HG03280 (cell line): ENCODE data around the gene RNF187.
"Not testable (repeated sequence)": the region's sequence is repeated elsewhere in the genome, so short reads cannot be mapped to it uniquely, and the experiment has no call there.

Experiments
- ATAC-seq: cut with Tn5 transposase; IDR thresholded peaks from one replicate; pipeline ENCODE4 v1.9.1; 2021; ENCODE audit warnings: mild to moderate bottlenecking, moderate library complexity; ENCODE audit not compliant: unreplicated experiment

RNF187 gene

GRCh38 chr1:228459091-228459993 lies 27.8 kb upstream of the RNF187 start:
- no peak for ATAC-seq

GRCh38 chr1:228460821-228461220 lies 26.4 kb upstream of the RNF187 start:
- ATAC-seq = no peak

GRCh38 chr1:228462560-228462959 lies 24.6 kb upstream of the RNF187 start:
- ATAC-seq = no peak

- ATAC-seq = no peak
Observed at GRCh38 chr1:228463009-228463558, 24.1 kb upstream of the RNF187 start.

GRCh38 chr1:228463559-228464455 lies 23.4 kb upstream of the RNF187 start:
- ATAC-seq = peak; percentile 50

- ATAC-seq = peak; percentile 83
Observed at GRCh38 chr1:228464487-228464983, 22.6 kb upstream of the RNF187 start.

GRCh38 chr1:228465141-228465540 lies 22.0 kb upstream of the RNF187 start:
- no peak for ATAC-seq

- no peak for ATAC-seq
Observed at GRCh38 chr1:228465571-228466146, 21.5 kb upstream of the RNF187 start.

GRCh38 chr1:228468188-228468587 lies 19.0 kb upstream of the RNF187 start:
- not testable (repeated sequence) for ATAC-seq

GRCh38 chr1:228469413-228470162 lies 17.6 kb upstream of the RNF187 start:
- ATAC-seq = no peak

GRCh38 chr1:228471154-228471761 lies 15.9 kb upstream of the RNF187 start:
- no peak for ATAC-seq

GRCh38 chr1:228471762-228472398 lies 15.3 kb upstream of the RNF187 start:
- ATAC-seq = peak; percentile 55

- ATAC-seq = no peak
Observed at GRCh38 chr1:228472655-228473054, 14.5 kb upstream of the RNF187 start.

- ATAC-seq = no peak
Observed at GRCh38 chr1:228474507-228474906, 12.7 kb upstream of the RNF187 start.

GRCh38 chr1:228475812-228476211 lies 11.4 kb upstream of the RNF187 start:
- ATAC-seq = no peak

- ATAC-seq = no peak
Observed at GRCh38 chr1:228477263-228477662, 9.9 kb upstream of the RNF187 start.

GRCh38 chr1:228478326-228478725 lies 8.9 kb upstream of the RNF187 start:
- ATAC-seq = no peak

GRCh38 chr1:228478912-228479711 lies 8.1 kb upstream of the RNF187 start:
- ATAC-seq = no peak
